ENCODE measurements around the gene SYNE1.
"Not testable (repeated sequence)": the region's sequence is repeated elsewhere in the genome, so short reads cannot be mapped to it uniquely, and the experiment has no call there.

SYNE1 gene

GRCh38 chr6:152161501-152161900 lies 475.7 kb downstream of the SYNE1 start:
- H3K27me3 Mint-ChIP-seq (ENCODE audit: low read depth), result no peaks in the 10 kb centered on the region
- H3K27ac Mint-ChIP-seq, result peak overlapping the region; percentile 47
- peak overlapping the region; percentile 51 for H3K4me3 Mint-ChIP-seq
- H3K9me3 Mint-ChIP-seq, result no peaks in the 10 kb centered on the region
- peaks cover 45% of the 10 kb centered on the region for H3K36me3 Mint-ChIP-seq (ENCODE audit: low read depth)
- H3K4me1 Mint-ChIP-seq (ENCODE audit: low read depth), result peaks cover 22% of the 10 kb centered on the region

GRCh38 chr6:152160346-152160745 lies 476.8 kb downstream of the SYNE1 start:
- Mint-ChIP-seq H3K9me3 (no peaks in the 10 kb centered on the region), H3K4me1 (ENCODE audit: low read depth) (peaks cover 21% of the 10 kb centered on the region), H3K36me3 (ENCODE audit: low read depth) (peaks cover 47% of the 10 kb centered on the region), H3K4me3 (peak overlapping the region; percentile 36), H3K27ac (peak overlapping the region; percentile 81), H3K27me3 (ENCODE audit: low read depth) (no peaks in the 10 kb centered on the region)

DNA sequence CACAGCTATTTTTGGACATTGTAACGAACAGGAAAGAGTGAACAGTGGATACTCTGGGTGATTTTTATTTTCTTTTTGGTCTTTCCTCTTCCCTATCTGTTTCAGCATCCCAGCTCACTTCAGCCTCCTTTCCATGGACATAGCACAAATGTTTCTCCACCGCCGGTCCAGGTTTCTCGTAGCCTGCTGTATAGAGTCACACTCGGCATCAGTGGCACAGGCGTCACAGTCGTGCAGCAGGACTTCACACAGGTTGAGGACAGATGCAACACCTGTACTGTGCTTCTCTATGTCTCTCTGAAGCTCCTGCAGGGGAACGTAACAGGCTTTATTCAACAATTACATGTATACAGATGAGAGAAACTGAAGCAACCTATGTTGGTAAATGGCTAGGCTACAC lies 481.4 kb downstream of the SYNE1 start:
- Mint-ChIP-seq H3K36me3 (ENCODE audit: low read depth) (peaks cover 51% of the 10 kb centered on the region), H3K27ac (peak overlapping the region; percentile 50), H3K4me3 (no peak overlapping the region), H3K27me3 (ENCODE audit: low read depth) (no peaks in the 10 kb centered on the region), H3K9me3 (no peaks in the 10 kb centered on the region), H3K4me1 (ENCODE audit: low read depth) (peaks cover 8% of the 10 kb centered on the region)

GRCh38 chr6:152154559-152155356 lies 482.4 kb downstream of the SYNE1 start:
- Mint-ChIP-seq H3K4me1 (ENCODE audit: low read depth) (peaks cover 2% of the 10 kb centered on the region), H3K27me3 (ENCODE audit: low read depth) (no peaks in the 10 kb centered on the region), H3K27ac (no peak overlapping the region), H3K9me3 (no peaks in the 10 kb centered on the region), H3K4me3 (no peak overlapping the region), H3K36me3 (ENCODE audit: low read depth) (peaks cover 58% of the 10 kb centered on the region)

GRCh38 chr6:152151920-152152319 lies 485.2 kb downstream of the SYNE1 start:
- peaks cover 67% of the 10 kb centered on the region for H3K36me3 Mint-ChIP-seq (ENCODE audit: low read depth)
- H3K4me1 Mint-ChIP-seq (ENCODE audit: low read depth), result peaks cover 5% of the 10 kb centered on the region
- no peaks in the 10 kb centered on the region for H3K27me3 Mint-ChIP-seq (ENCODE audit: low read depth)
- H3K9me3 Mint-ChIP-seq, result no peaks in the 10 kb centered on the region
- no peak overlapping the region for H3K27ac Mint-ChIP-seq
- no peak overlapping the region for H3K4me3 Mint-ChIP-seq

- Mint-ChIP-seq H3K36me3 (ENCODE audit: low read depth) (peaks cover 63% of the 10 kb centered on the region), H3K4me3 (no peak overlapping the region), H3K27ac (no peak overlapping the region), H3K9me3 (no peaks in the 10 kb centered on the region), H3K27me3 (ENCODE audit: low read depth) (no peaks in the 10 kb centered on the region), H3K4me1 (ENCODE audit: low read depth) (peaks cover 3% of the 10 kb centered on the region)
These were observed 487.0 kb downstream of the SYNE1 start for GRCh38 chr6:152150196-152150595.

DNA sequence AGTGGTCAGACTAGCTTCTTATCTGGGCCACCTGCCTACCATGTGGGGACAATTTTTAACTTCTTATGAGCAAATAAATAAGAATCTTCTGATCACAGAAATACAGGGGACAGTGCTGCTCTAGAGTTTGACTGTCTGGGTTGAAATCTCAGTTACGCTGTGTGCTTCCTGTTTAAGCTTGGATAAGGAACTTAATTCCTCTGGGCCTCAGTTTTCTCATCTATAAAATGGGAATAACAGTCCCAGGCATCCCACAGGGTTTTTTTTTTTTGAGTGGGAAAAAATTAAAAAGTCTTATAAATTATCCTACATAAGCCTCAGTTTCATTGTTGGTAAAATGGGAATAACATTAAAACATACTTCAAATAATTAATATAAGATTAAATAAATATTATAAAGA lies 488.8 kb downstream of the SYNE1 start:
- Mint-ChIP-seq H3K36me3 (ENCODE audit: low read depth) (peaks cover 58% of the 10 kb centered on the region), H3K4me1 (ENCODE audit: low read depth) (peaks cover 5% of the 10 kb centered on the region)

DNA sequence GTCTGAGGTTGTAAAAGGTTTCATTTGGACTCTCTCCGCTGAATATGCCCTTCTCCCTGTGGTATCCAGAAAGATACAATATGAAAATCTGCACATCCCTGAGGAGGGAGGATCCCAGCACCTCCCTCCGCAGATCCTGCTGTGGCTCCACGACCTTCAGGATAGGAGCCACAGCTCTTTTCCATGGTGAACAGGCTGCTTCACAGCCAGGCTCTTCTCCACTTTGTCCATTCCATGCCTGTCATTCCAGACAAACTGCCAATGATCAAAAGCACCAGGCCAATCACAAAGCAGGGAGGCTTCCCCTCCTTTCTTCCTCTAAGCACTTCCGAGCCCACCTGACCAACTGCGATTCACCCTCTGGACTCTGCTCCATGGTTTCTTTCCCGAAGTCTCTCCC lies 489.9 kb downstream of the SYNE1 start:
- H3K4me3 Mint-ChIP-seq, result no peak overlapping the region
- peaks cover 64% of the 10 kb centered on the region for H3K36me3 Mint-ChIP-seq (ENCODE audit: low read depth)
- H3K9me3 Mint-ChIP-seq, result no peaks in the 10 kb centered on the region
- peaks cover 5% of the 10 kb centered on the region for H3K4me1 Mint-ChIP-seq (ENCODE audit: low read depth)
- no peak overlapping the region for H3K27ac Mint-ChIP-seq
- no peaks in the 10 kb centered on the region for H3K27me3 Mint-ChIP-seq (ENCODE audit: low read depth)

More for the DNA sequence above, 488.8 kb downstream of the SYNE1 start:
- Mint-ChIP-seq H3K9me3 (no peaks in the 10 kb centered on the region), H3K4me3 (no peak overlapping the region), H3K27ac (no peak overlapping the region), H3K27me3 (ENCODE audit: low read depth) (no peaks in the 10 kb centered on the region)

DNA sequence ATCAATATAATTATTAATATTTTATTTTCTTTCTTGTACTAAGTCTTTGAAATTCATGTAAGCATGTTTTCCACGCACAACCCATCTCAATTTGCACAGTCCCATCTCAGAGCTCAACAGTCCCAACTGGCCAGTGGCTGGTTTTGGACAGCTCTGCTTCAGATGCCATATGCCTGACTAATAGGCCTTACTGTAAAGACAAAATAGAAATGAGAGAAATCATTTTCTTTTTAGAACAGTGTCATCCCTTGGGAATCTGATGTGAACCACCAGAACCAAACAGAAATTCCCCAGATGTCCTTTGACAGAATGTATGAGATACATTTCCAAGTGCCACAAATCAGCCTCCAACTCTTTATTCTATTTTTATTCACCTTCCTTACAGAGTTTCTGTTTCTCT lies 490.8 kb downstream of the SYNE1 start:
- H3K9me3 Mint-ChIP-seq, result no peaks in the 10 kb centered on the region
- H3K27ac Mint-ChIP-seq, result no peak overlapping the region
- H3K4me3 Mint-ChIP-seq, result no peak overlapping the region
- H3K27me3 Mint-ChIP-seq (ENCODE audit: low read depth), result no peaks in the 10 kb centered on the region
- H3K4me1 Mint-ChIP-seq (ENCODE audit: low read depth), result peaks cover 5% of the 10 kb centered on the region
- peaks cover 55% of the 10 kb centered on the region for H3K36me3 Mint-ChIP-seq (ENCODE audit: low read depth)

DNA sequence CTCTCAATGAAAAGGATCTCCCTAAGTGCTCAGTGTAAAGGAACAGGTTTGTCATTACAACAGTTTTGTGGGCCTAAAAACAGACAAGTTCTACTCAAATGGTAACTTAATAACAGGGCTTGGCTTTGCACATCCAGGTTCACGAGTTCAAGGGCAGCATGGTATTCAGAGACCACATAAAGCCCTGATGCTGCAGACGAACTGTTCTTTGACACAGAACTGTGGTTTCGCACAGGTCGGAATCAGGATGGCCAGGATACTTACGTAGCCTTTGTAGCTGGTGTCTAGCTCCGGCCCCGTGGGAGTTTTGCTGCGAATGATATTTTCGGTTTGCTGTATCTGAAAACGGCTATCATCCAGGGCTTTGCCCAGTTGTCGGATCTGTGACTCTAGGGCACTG lies 493.8 kb downstream of the SYNE1 start:
- Mint-ChIP-seq H3K27me3 (ENCODE audit: low read depth) (no peaks in the 10 kb centered on the region), H3K36me3 (ENCODE audit: low read depth) (peaks cover 57% of the 10 kb centered on the region), H3K4me1 (ENCODE audit: low read depth) (peaks cover 2% of the 10 kb centered on the region), H3K27ac (no peak overlapping the region), H3K9me3 (no peaks in the 10 kb centered on the region), H3K4me3 (no peak overlapping the region)

DNA sequence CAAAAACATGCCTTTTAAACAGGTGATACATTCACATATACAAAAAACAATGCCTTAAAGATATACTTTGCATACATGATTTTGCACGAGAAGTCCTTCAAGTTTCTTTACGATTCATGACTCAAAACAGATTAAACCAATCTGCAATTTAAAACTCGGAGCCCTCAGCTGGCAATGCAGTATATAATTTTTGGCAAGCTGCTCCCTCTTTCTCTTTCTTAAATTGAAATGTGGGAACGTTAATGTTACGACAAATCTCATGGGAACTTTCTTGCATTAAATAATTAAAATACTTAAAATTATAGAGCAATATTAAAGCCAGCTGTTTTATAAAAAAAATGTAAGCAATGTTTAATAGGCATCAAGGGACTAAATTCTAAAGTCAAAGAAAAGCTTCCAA lies 495.1 kb downstream of the SYNE1 start:
- Mint-ChIP-seq H3K4me1 (ENCODE audit: low read depth) (peaks cover 2% of the 10 kb centered on the region), H3K36me3 (ENCODE audit: low read depth) (peaks cover 56% of the 10 kb centered on the region), H3K27me3 (ENCODE audit: low read depth) (no peaks in the 10 kb centered on the region), H3K9me3 (no peaks in the 10 kb centered on the region), H3K27ac (no peak overlapping the region), H3K4me3 (no peak overlapping the region)

GRCh38 chr6:152138344-152138743 lies 498.8 kb downstream of the SYNE1 start:
- not testable (repeated sequence) for H3K27me3 Mint-ChIP-seq (ENCODE audit: low read depth); H3K27ac Mint-ChIP-seq; H3K9me3 Mint-ChIP-seq; H3K4me3 Mint-ChIP-seq; H3K4me1 Mint-ChIP-seq (ENCODE audit: low read depth)
- H3K36me3 Mint-ChIP-seq (ENCODE audit: low read depth), result peaks cover 69% of the 10 kb centered on the region

DNA sequence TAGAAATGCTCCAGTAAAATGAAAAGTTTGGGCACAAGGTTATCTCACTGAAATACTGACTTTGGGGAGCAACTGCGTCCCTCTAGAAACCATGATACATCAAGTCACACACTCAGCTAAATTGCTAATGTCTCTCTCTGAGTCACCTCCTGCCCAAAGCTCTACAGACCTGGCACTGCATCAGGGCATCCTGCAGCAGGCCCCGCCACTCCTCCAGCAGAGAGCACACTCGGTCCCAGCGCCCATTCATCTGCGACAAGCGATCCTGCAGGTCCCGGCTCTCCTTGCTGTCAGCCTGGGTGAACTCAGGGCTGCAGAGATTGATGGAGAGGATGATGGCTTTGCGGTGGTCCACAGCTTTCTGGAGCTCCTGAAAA lies 500.7 kb downstream of the SYNE1 start:
- no peaks in the 10 kb centered on the region for H3K9me3 Mint-ChIP-seq

DNA sequence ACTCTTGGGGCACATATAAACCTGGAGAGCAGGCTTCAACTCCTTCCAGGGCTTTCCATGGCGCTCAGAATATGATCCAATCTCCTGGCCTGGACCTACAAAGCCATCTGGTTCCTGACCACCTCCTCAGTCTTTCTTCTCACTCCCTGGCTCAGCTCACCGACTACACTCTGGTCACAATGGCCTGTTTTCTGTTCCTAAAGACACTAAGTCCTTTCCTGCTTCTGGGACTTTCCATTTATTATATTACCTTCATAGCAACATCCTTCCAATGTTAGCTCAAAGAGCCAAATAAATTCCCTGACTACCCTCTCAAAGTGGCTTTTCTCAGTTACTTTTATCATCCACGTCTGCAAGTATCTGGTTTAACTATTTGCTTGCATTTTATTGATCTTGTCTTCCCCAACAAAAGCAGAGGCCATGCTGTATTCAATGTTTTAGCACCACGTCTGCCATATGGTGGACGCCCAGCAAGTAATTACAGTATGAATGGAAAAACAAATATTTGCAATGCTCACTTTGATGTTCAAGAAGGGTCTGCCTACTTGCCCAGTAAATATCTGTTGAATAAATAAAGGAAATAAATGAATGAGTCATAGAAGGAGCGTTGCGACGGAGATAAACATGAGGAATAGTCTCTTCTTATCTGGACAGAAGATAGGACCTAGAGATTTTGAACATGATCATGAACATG lies 501.3 kb downstream of the SYNE1 start:
- no peaks in the 10 kb centered on the region for H3K27me3 Mint-ChIP-seq (ENCODE audit: low read depth)
- H3K4me1 Mint-ChIP-seq (ENCODE audit: low read depth), result peaks cover 5% of the 10 kb centered on the region
- no peak overlapping the region for H3K27ac Mint-ChIP-seq
- no peak overlapping the region for H3K4me3 Mint-ChIP-seq
- H3K36me3 Mint-ChIP-seq (ENCODE audit: low read depth), result peaks cover 70% of the 10 kb centered on the region
- no peaks in the 10 kb centered on the region for H3K9me3 Mint-ChIP-seq

More for the DNA sequence above, 500.7 kb downstream of the SYNE1 start:
- peaks cover 5% of the 10 kb centered on the region for H3K4me1 Mint-ChIP-seq (ENCODE audit: low read depth)
- H3K27ac Mint-ChIP-seq, result no peak overlapping the region
- no peak overlapping the region for H3K4me3 Mint-ChIP-seq
- H3K27me3 Mint-ChIP-seq (ENCODE audit: low read depth), result no peaks in the 10 kb centered on the region
- peaks cover 71% of the 10 kb centered on the region for H3K36me3 Mint-ChIP-seq (ENCODE audit: low read depth)

DNA sequence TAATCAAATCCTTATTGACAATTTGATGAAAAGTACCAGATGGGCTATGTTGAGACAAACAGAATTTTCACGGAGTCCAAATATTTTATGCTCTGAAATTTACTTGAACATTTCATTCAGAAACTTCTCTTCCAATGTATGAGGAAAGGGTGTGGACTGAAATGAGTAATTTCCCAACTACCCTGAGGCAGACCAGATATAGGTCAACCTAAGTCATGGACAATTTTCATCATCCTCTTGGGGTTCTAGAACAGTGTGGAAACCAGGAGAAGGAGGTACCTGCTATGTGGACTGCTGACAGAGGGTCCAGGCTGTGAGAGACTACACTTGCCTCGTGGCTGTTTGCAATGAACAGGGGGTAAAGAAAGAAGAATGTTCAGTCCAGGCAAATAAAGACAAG lies 506.7 kb downstream of the SYNE1 start:
- Mint-ChIP-seq H3K4me3 (no peak overlapping the region), H3K36me3 (ENCODE audit: low read depth) (peaks cover 57% of the 10 kb centered on the region), H3K9me3 (no peaks in the 10 kb centered on the region), H3K27me3 (ENCODE audit: low read depth) (no peaks in the 10 kb centered on the region), H3K27ac (no peak overlapping the region), H3K4me1 (ENCODE audit: low read depth) (peaks cover 9% of the 10 kb centered on the region)

All from T-helper 1 cell treated with Interleukin-12 subunit alpha and Interleukin-12 subunit beta and Interleukin-4 antibody, amounts not matched to agents 30 μg/mL and 1 μg/mL, for 36 hours (primary cell).